HepG2 (cell line): ENCODE data around the gene SAMD15. TPM values are rescaled to one million over a fixed set of nuclear protein-coding genes. Genes with fewer than 3 reads are reported as not detected.
"Not testable (repeated sequence)": the region's sequence is repeated elsewhere in the genome, so short reads cannot be mapped to it uniquely, and the experiment has no call there.

Source experiments
- ATAC-seq: fragments of 200-7000 bp; cut with Tn5 transposase; 3 replicates; pipeline ENCODE4 v1.9.1; 2020; ENCODE audit warnings: mild to moderate bottlenecking, moderate library complexity
- BruUV-seq: library from RNA; stranded (reverse); fragments of 400-500 nt; replicated peaks from 2 replicates; lab custom pipeline; 2021; lab: Mats Ljungman, UMichigan
- CTCF ChIA-PET: fragments of 300-600 bp; formaldehyde crosslinking; extraction: SDS; loops from one replicate; lab custom pipeline; 2021; ENCODE audit warnings: low total read pairs, inconsistent platforms, low intra/inter-chr PET ratio; lab: Yijun Ruan, JAX
- POLR2A ChIA-PET: fragments of 350-600 bp; sonication (Branson Sonifier 250); formaldehyde crosslinking; loops from one replicate; lab custom pipeline; 2020; ENCODE audit warnings: antibody characterized with exemption, inconsistent platforms; lab: Yijun Ruan, JAX
- DNase-seq: peaks from one replicate; pipeline ENCODE4 v3.0.0-alpha.2; 2015; ENCODE audit warnings: low spot score
- FAIRE-seq: peaks from 3 replicates; lab custom pipeline; 2011; peaks lifted over from hg19 to GRCh38; lab: Jason Lieb, UNC
- H2AFZ ChIP-seq: one replicate; pipeline ENCODE4 v1.6.1; 2011; ENCODE audit warnings: low read length, inconsistent platforms
- H3K27ac ChIP-seq: fragments of 300-600 bp; 3 replicates; pipeline ENCODE4 v1.8.0; 2011; ENCODE audit warnings: mixed run types, mild to moderate bottlenecking, mixed read lengths, low read length, inconsistent platforms; ENCODE audit not compliant: insufficient read depth; ENCODE audit errors: extremely low read length
- H3K27me3 ChIP-seq, 2 experiments: fragments of 200-600 bp in 1 of 2; 2 replicates in 1 of 2; 3 replicates in 1 of 2; pipeline versions ENCODE4 v1.6.0 to v1.8.0; 2011; ENCODE audit warnings: low read length in 2 of 2, mild to moderate bottlenecking in 2 of 2, moderate library complexity in 2 of 2, inconsistent platforms in 1 of 2; ENCODE audit not compliant: insufficient read depth in 2 of 2, control insufficient read depth in 1 of 2
- H3K36me3 ChIP-seq, 2 experiments: fragments of 200-600 bp in 1 of 2; replicated peaks in 1 of 2; 2 replicates in 1 of 2; 3 replicates in 1 of 2; pipeline versions ENCODE4 v1.5.1 to v1.8.0; 2011; ENCODE audit warnings: low read length in 2 of 2, inconsistent platforms in 1 of 2; ENCODE audit not compliant: insufficient read depth in 2 of 2, control insufficient read depth in 1 of 2
- H3K4me1 ChIP-seq: 2 replicates; pipeline ENCODE4 v1.5.1; 2012; ENCODE audit warnings: low read length, inconsistent platforms; ENCODE audit not compliant: insufficient read depth
- H3K4me2 ChIP-seq: 2 replicates; pipeline ENCODE4 v1.6.0; 2011; ENCODE audit warnings: low read depth, low read length, inconsistent platforms
- H3K4me3 ChIP-seq, 3 experiments: fragments of 200-600 bp in 1 of 3; sonication (generic), shearing (Covaris generic) in 1 of 3; replicated peaks in 1 of 3; 2 replicates each; pipeline ENCODE4 v1.5.1; 2011 to 2016; ENCODE audit warnings: low read length in 3 of 3, inconsistent platforms in 2 of 3, low read depth in 2 of 3, mild to moderate bottlenecking in 2 of 3, control low read depth in 1 of 3, mixed read lengths in 1 of 3; ENCODE audit not compliant: insufficient read depth in 1 of 3
- H3K79me2 ChIP-seq: one replicate; pipeline ENCODE4 v1.6.1; 2011; ENCODE audit warnings: low read length, inconsistent platforms; ENCODE audit not compliant: insufficient read depth
- H3K9ac ChIP-seq: 2 replicates; pipeline ENCODE4 v1.6.0; 2011; ENCODE audit warnings: mild to moderate bottlenecking, low read depth, low read length, inconsistent platforms; ENCODE audit not compliant: insufficient read depth
- H3K9me3 ChIP-seq: 2 replicates; pipeline ENCODE4 v1.5.1; 2012; ENCODE audit warnings: mild to moderate bottlenecking, low read length
- H4K20me1 ChIP-seq: 2 replicates; pipeline ENCODE4 v1.6.0; 2011; ENCODE audit warnings: inconsistent platforms, mild to moderate bottlenecking, low read length, moderate library complexity; ENCODE audit not compliant: insufficient read depth
- KAT2B ChIP-seq: fragments of 150-350 bp; IDR thresholded peaks from 2 replicates; pipeline ENCODE4 v1.6.1; 2014; ENCODE audit warnings: low read depth, low read length, borderline replicate concordance
- LCORL ChIP-seq, 2 experiments: fragments of 450-650 bp in 1 of 2; sonication (generic) in 1 of 2; formaldehyde crosslinking in 1 of 2; IDR thresholded peaks; 2 replicates each; pipeline versions ENCODE4 v1.5.0 to v1.6.1; 2017 to 2020; ENCODE audit warnings: antibody characterized with exemption in 1 of 2, missing genetic modification reagents in 1 of 2
- PAWR ChIP-seq: sonication (generic); formaldehyde crosslinking; IDR thresholded peaks from 2 replicates; pipeline ENCODE4 v1.4.0; 2020; ENCODE audit warnings: missing genetic modification reagents, mild to moderate bottlenecking, borderline replicate concordance
- PCBP1 ChIP-seq: fragments of 200-400 bp; formaldehyde crosslinking; IDR thresholded peaks from 2 replicates; pipeline ENCODE4 v1.6.1; 2017; ENCODE audit warnings: mild to moderate bottlenecking, low read depth, low read length, borderline replicate concordance
- PPARG ChIP-seq: conservative IDR thresholded peaks from 2 replicates; pipeline ENCODE4 v1.6.1; 2016; ENCODE audit warnings: missing biosample characterization, missing genetic modification reagents
- STAT5B ChIP-seq: sonication (generic); formaldehyde crosslinking; IDR thresholded peaks from 2 replicates; pipeline ENCODE4 v1.4.0; 2020; ENCODE audit warnings: missing genetic modification reagents
- SYNCRIP ChIP-seq: fragments of 200-400 bp; formaldehyde crosslinking; IDR thresholded peaks from 2 replicates; pipeline ENCODE4 v1.6.1; 2018; ENCODE audit warnings: mild to moderate bottlenecking, low read depth, low read length; ENCODE audit not compliant: insufficient read depth
- TBX2 ChIP-seq: sonication (generic); formaldehyde crosslinking; IDR thresholded peaks from 2 replicates; pipeline ENCODE4 v1.5.0; 2020; ENCODE audit warnings: missing genetic modification reagents, mild to moderate bottlenecking, borderline replicate concordance
- TFE3 ChIP-seq: IDR thresholded peaks from 2 replicates; pipeline ENCODE4 v1.6.1; 2016
- YY1 ChIP-seq: IDR thresholded peaks from 2 replicates; pipeline ENCODE4 v1.6.1; 2011; ENCODE audit warnings: low read length, low read depth, moderate library complexity, mild to moderate bottlenecking; ENCODE audit not compliant: insufficient read depth, insufficient replicate concordance
- ZNF782 ChIP-seq: sonication (generic); formaldehyde crosslinking; IDR thresholded peaks from 2 replicates; pipeline ENCODE4 v1.4.0; 2020; ENCODE audit warnings: missing genetic modification reagents, mild to moderate bottlenecking, borderline replicate concordance
- WGBS: methylation state at CpG from one replicate; pipeline ENCODE4 v1.1.6; 2017; ENCODE audit warnings: low lambda C conversion rate; 5-methylcytosine and 5-hydroxymethylcytosine counted together
- in situ Hi-C: cut with HindIII; loops from 2 replicates; pipeline ENCODE4 v1.10.0; 2017; ENCODE audit warnings: low pct_unique_long_range_greater_than_20kb; ENCODE audit not compliant: extremely low pct_ligation_motif_present
- intact Hi-C: fragments of 100-400 bp; cut with micrococcal nuclease; formaldehyde crosslinking; loops from one replicate; pipeline ENCODE4 v1.10.0; 2022; ENCODE audit not compliant: unreplicated experiment
- polyA plus RNA-seq, 8 experiments: library from polyadenylated mRNA; depleted of rRNA in 3 of 8; stranded (reverse) in 7 of 8; unstranded in 1 of 8; fragments of >200 nt; fragmentation: Illumina TruSeq in 4 of 8; extraction: Trizol in 4 of 8; gene quantifications; 2 replicates each; pipeline versions ENCODE4 v1.2.1 to v1.2.3, GENCODE V29; 2011 to 2016; ENCODE audit warnings: low read depth in 4 of 8, missing spikeins in 1 of 8, mixed read lengths in 1 of 8; ENCODE audit not compliant: insufficient read depth in 1 of 8
- total RNA-seq, 5 experiments: library from RNA; depleted of rRNA; stranded (reverse); fragments of >200 nt; fragmentation: Illumina TruSeq; extraction: Trizol; gene quantifications; 2 replicates each; pipeline ENCODE4 v1.2.3, GENCODE V29; 2016; ENCODE audit warnings: low read depth in 1 of 5
- TF ChIP-seq, protein P1 (sequence below): sonication (generic); formaldehyde crosslinking; IDR thresholded peaks from 2 replicates; pipeline ENCODE4 v1.8.1; 2022; ENCODE audit warnings: mild to moderate bottlenecking, missing genetic modification reagents

The SAMD15 gene
- total and polyA plus RNA-seq, 2 of the 13 experiments (the other 11 are each of a cell fraction or from before 2014, with no cell fraction given) = 0.09 to 1.3 TPM

DNA sequence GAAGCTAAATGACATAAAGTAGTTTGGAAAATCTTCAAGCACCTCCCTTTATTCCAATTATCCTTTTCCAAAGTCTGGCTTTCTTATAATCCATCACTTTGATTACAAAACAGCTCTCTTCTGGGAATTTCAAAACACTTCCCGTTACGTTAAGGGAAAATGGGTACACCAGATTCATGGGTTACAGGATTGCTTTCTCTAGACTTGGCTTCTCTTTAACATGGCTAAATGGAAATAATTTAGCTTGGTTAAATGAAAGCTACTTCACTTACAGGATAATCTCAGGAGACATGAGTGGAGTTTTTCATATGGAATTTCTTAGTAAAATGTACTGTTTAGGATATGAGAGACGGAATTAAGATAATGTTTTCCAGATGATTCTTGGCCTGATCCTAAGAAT is 41.6 kb upstream of the SAMD15 start:
- no peak overlapping the region for H2AFZ ChIP-seq
- no peak overlapping the region for H3K27ac ChIP-seq
- POLR2A ChIA-PET = interaction anchor here (1.3 kb wide), 1 partner anchor 11 kb away, joined by 3 read pairs; no protein-coding TSS in a partner anchor
- H3K36me3 ChIP-seq = peaks cover 0 to 1% of the 10 kb centered on the region in 2 experiments; a peak in 3 of 5 replicates
- no peaks in the 10 kb centered on the region for H3K79me2 ChIP-seq
- H3K9ac ChIP-seq = no peak overlapping the region
- BruUV-seq = no TSS peak
- in situ Hi-C loops = no loop called here
- intact Hi-C loops = loop anchor here (5.0 kb wide), 1 partner anchor 42 kb away; the partner anchor contains the start of genes SAMD15 and TMED8
- 97% methylated on average over 3 of the region's 3 CpGs for WGBS
- DNase-seq (no peak), FAIRE-seq (no peak), ATAC-seq (no peak)
- peaks cover 13% of the 10 kb centered on the region for H3K4me1 ChIP-seq
- H3K4me3 ChIP-seq = no peak overlapping the region
- TF ChIP-seq TFE3 (CRISPR knock-in tag) = no peak
- TF ChIP-seq LCORL (IDR thresholded peaks at IDR 0.05) = no peak
- TF ChIP-seq LCORL (CRISPR knock-in tag; IDR thresholded peaks at IDR 0.05) = no peak
- no peak for TF ChIP-seq PPARG (CRISPR knock-in tag)
- no peak for TF ChIP-seq YY1
- no peak for TF ChIP-seq KAT2B
- TF ChIP-seq TBX2 = no peak
- TF ChIP-seq SYNCRIP = no peak
- no peak for TF ChIP-seq STAT5B (CRISPR knock-in tag)
- TF ChIP-seq ZNF782 = no peak
- TF ChIP-seq PCBP1 = no peak
- TF ChIP-seq PAWR = no peak
- TF ChIP-seq, protein P1, sequence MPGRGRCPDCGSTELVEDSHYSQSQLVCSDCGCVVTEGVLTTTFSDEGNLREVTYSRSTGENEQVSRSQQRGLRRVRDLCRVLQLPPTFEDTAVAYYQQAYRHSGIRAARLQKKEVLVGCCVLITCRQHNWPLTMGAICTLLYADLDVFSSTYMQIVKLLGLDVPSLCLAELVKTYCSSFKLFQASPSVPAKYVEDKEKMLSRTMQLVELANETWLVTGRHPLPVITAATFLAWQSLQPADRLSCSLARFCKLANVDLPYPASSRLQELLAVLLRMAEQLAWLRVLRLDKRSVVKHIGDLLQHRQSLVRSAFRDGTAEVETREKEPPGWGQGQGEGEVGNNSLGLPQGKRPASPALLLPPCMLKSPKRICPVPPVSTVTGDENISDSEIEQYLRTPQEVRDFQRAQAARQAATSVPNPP (CRISPR knock-in tag) = no peak
- TF ChIP-seq, all 625 proteins: peak for 0
- H3K9me3 ChIP-seq = no peaks in the 10 kb centered on the region
- H4K20me1 ChIP-seq = no peaks in the 10 kb centered on the region
- CTCF ChIA-PET = no interaction called here
- H3K4me2 ChIP-seq = no peak overlapping the region
- H3K27me3 ChIP-seq = no peaks in the 10 kb centered on the region

DNA sequence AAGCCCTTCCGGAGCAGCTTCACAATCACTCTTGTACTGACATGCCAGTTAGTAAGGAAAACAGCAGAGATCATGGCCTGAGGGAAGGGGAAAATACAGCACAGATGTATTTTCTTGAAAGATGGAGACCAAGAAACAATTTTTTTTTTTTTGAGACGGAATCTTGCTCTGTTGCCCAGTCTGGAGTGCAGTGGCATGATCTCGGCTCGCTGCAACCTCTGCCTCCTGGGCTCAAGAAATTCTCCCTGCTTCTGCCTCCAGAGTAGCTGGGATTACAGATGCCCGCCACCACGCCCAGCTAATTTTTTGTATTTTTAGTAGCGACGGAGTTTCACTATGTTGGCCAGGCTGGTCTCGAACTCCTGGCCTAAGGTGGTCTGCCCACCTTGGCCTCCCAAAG is 39.9 kb upstream of the SAMD15 start:
- in situ Hi-C loops = not testable (repeated sequence)

More for the DNA sequence above, 39.9 kb upstream of the SAMD15 start:
- peaks cover 13% of the 10 kb centered on the region for H3K4me1 ChIP-seq
- FAIRE-seq, H3K79me2 ChIP-seq, H3K4me2 ChIP-seq, CTCF ChIA-PET, H4K20me1 ChIP-seq, H3K9ac ChIP-seq, DNase-seq, H3K9me3 ChIP-seq, H3K27ac ChIP-seq, H2AFZ ChIP-seq, H3K27me3 ChIP-seq, BruUV-seq, ATAC-seq, H3K4me3 ChIP-seq: not testable (repeated sequence)
- WGBS = 99% methylated on average over 9 of the region's 9 CpGs
- H3K36me3 ChIP-seq = peaks cover 6 to 12% of the 10 kb centered on the region in 2 experiments
- intact Hi-C loops = loop anchor here (5.0 kb wide), 1 partner anchor 40 kb away; the partner anchor contains the start of genes SAMD15 and TMED8
- POLR2A ChIA-PET = interaction anchor here (0.7 kb wide), 1 partner anchor 321 kb away, joined by 3 read pairs; no protein-coding TSS in a partner anchor
